Right lobe of liver (tissue), 6 donors: Measurements from ENCODE around the gene KRT32. TPM values are rescaled to one million over a fixed set of nuclear protein-coding genes. Genes with fewer than 3 reads are reported as not detected.

ENCODE experiments used
- ATAC-seq, 4 donors: fragments of 200-7000 bp; cut with Tn5 transposase; one replicate each; pipeline ENCODE4 v1.9.1; 2020; ENCODE audit warnings: mild to moderate bottlenecking in 4 of 4, moderate library complexity in 4 of 4
- DNase-seq, 3 donors: peaks; one replicate each; pipeline ENCODE4 v3.0.0-alpha.2; 2020
- H3K27ac ChIP-seq, 3 donors: fragments of 200-600 bp; one replicate each; pipeline ENCODE4 v1.8.0; 2022
- H3K27me3 ChIP-seq, 2 donors: fragments of 200-600 bp; one replicate each; pipeline ENCODE4 v1.8.0; 2022
- H3K36me3 ChIP-seq, 4 donors: fragments of 200-600 bp; sonication (generic) in 1 of 4; one replicate each; pipeline versions ENCODE4 v1.5.1 to v1.8.0; 2017 to 2022; ENCODE audit warnings: control low read depth in 1 of 4
- H3K4me1 ChIP-seq, 4 donors: fragments of 200-600 bp; sonication (generic) in 1 of 4; one replicate each; pipeline versions ENCODE4 v1.5.1 to v1.8.0; 2017 to 2022; ENCODE audit warnings: control low read depth in 1 of 4
- H3K4me3 ChIP-seq, 3 donors: fragments of 200-600 bp; one replicate each; pipeline ENCODE4 v1.8.0; 2022
- H3K9me3 ChIP-seq, 4 donors: fragments of 200-600 bp; sonication (generic) in 1 of 4; one replicate each; pipeline versions ENCODE4 v1.5.1 to v1.8.0; 2017 to 2022; ENCODE audit warnings: control low read depth in 1 of 4
- POLR2A ChIP-seq: fragments of 450-650 bp; IDR thresholded peaks from one replicate; pipeline ENCODE4 v1.6.1; 2017; ENCODE audit warnings: antibody characterized with exemption, mild to moderate bottlenecking
- WGBS: methylation state at CpG from one replicate; pipeline ENCODE4 v1.1.6; 2018; ENCODE audit warnings: low coverage, low lambda C conversion rate; ENCODE audit not compliant: insufficient coverage; ENCODE audit errors: missing lambda C conversion rate; 5-methylcytosine and 5-hydroxymethylcytosine counted together
- intact Hi-C, 2 donors: fragments of 100-400 bp; cut with DNase I; formaldehyde crosslinking; loops; one replicate each; pipeline versions ENCODE4 v1.11.2 to v1.14.1; 2022
- microRNA-seq, 2 donors: library from miRNA; unstranded; fragments of <30 nt; microRNA quantifications; one replicate each; pipeline ENCODE4, GENCODE V29; 2019 to 2020
- small RNA-seq, 2 experiments: library from RNA; depleted of rRNA; stranded (forward); fragments of <200 nt; gene quantifications; one replicate each; pipeline ENCODE3, GENCODE V24; 2016
- total RNA-seq, 6 experiments: library from RNA; depleted of rRNA in 2 of 6; stranded (reverse); fragments of >200 nt in 2 of 6; fragmentation: NEBNext Ultra II Directional in 3 of 6; extraction: Animal tissue kit (Norgen Biotek cat#: 25700) in 3 of 6; gene quantifications; one replicate each; pipeline versions ENCODE4 v1.1.0 to v1.2.4, GENCODE V29; 2016 to 2023
- TF ChIP-seq, protein P1 (sequence below), 4 donors: fragments of 200-600 bp in 3 of 4; fragments of 450-650 bp in 1 of 4; IDR thresholded peaks; one replicate each; pipeline versions ENCODE4 v1.5.1 to v1.8.0; 2016 to 2022; ENCODE audit warnings: antibody characterized with exemption in 4 of 4, mild to moderate bottlenecking in 2 of 4
- donor health status: DM: no; HTN: yes; CAD: no.
- donor health status: DM: no; HTN: no; CAD: no.
- donor health status: DM: no; HTN: no; CAD: no.
- donor health status: DM: no; HTN: yes; CAD: no.
- donor health status: DM: no; HTN: yes; CAD: no.

The KRT32 gene
- total RNA-seq, 6 experiments from 2014 or later: not detected

DNA sequence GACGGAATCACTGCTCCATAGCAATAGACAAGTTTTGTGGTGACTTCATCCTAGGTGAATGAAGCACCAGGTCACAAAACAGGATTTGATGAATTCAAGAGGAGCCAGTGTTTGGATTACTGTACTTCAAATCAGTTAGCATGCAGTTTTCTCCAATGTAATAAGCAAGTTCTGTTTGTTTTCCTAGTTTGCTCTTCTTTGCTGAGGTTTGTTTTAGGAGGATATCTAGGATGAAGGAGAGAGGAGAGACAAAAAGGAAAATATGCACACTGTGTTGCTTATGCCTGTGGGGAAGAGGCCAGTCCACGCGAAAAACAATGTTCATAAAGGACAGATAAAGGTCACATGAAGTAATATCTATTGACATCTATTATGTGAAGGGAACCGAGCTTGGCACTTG is 51.8 kb downstream of the KRT32 start:
- intact Hi-C loops: no loop called here
- Histone ChIP-seq H3K4me1 (peaks cover 0 to 23% (median 6%) of the 10 kb centered on the region in 4 donors), H3K4me3 (no peak overlapping the region), H3K36me3 (no peaks in the 10 kb centered on the region), H3K27me3 (no peaks in the 10 kb centered on the region), H3K9me3 (no peaks in the 10 kb centered on the region), H3K27ac (no peak overlapping the region)
- no peak for TF ChIP-seq POLR2A
- TF ChIP-seq, protein P1, sequence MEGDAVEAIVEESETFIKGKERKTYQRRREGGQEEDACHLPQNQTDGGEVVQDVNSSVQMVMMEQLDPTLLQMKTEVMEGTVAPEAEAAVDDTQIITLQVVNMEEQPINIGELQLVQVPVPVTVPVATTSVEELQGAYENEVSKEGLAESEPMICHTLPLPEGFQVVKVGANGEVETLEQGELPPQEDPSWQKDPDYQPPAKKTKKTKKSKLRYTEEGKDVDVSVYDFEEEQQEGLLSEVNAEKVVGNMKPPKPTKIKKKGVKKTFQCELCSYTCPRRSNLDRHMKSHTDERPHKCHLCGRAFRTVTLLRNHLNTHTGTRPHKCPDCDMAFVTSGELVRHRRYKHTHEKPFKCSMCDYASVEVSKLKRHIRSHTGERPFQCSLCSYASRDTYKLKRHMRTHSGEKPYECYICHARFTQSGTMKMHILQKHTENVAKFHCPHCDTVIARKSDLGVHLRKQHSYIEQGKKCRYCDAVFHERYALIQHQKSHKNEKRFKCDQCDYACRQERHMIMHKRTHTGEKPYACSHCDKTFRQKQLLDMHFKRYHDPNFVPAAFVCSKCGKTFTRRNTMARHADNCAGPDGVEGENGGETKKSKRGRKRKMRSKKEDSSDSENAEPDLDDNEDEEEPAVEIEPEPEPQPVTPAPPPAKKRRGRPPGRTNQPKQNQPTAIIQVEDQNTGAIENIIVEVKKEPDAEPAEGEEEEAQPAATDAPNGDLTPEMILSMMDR (IDR thresholded peaks at IDR 0.05): no peak
- WGBS: 48% methylated on average over 4 of the region's 4 CpGs
- ATAC-seq (peak in 1 of 4 donors; percentile 5), DNase-seq (no peak)

DNA sequence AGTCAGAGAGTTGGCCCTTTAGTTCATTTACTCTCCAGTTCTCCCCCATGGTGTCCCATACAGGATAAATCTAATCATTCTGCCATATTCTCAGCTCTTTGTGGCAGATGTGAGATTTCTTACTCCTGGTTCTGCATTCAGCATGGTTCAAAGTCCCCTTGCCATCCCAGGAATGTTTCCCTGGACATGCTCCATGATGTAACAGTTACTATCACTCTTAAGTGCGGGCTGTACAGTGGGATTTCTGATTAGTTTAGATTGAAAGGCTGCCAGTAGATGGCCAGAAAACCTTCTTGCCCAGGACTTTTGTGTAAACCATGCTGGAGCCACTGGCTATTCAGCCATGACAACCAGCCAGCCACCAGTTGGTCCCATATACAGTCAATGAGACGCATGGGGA is 53.2 kb downstream of the KRT32 start:
- Histone ChIP-seq H3K27ac (no peak overlapping the region), H3K27me3 (no peaks in the 10 kb centered on the region), H3K36me3 (no peaks in the 10 kb centered on the region), H3K9me3 (no peaks in the 10 kb centered on the region), H3K4me1 (peaks cover 0 to 23% (median 6%) of the 10 kb centered on the region in 4 donors), H3K4me3 (no peak overlapping the region)
- ATAC-seq (no peak), DNase-seq (no peak)
- 75% methylated on average over 2 of the region's 2 CpGs for WGBS
- no peak for TF ChIP-seq POLR2A
- TF ChIP-seq, protein P1 (IDR thresholded peaks at IDR 0.05): no peak
- intact Hi-C loops: no loop called here

DNA sequence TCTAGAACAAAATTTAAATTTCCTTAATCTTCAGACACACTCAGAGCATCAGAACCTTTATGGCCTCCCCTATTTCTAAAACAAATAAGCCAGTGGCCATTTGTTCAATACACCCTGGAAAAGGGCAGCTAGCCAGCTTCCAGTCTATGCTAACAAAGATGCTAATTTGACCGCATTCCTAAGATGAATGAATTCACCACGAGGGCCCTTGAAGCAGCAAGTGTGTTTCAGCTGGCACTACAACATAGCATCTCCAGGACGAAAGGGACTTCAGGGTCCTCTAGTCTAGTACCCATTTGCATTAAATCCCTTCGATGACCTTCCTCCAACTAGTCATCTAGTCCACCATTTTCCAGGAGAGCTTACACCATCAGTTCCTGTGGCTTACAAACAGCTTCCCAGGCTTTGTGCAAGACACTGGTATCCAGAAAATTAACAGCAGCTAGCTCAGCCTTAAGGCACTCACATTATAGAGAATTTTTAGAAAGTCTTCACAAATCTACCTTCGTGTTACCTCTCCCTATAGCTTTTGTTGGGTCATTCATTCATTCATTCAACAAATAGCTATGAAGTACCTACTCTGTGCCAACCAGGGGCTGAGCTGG is 53.7 kb downstream of the KRT32 start:
- no peak for DNase-seq
- no peak for TF ChIP-seq POLR2A
- TF ChIP-seq, protein P1 (IDR thresholded peaks at IDR 0.05): no peak
- no peaks in the 10 kb centered on the region for H3K36me3 ChIP-seq
- no peak overlapping the region for H3K27ac ChIP-seq
- no peak overlapping the region for H3K4me3 ChIP-seq
- H3K27me3 ChIP-seq: no peaks in the 10 kb centered on the region
- H3K4me1 ChIP-seq: peaks cover 0 to 23% (median 6%) of the 10 kb centered on the region in 4 donors
- H3K9me3 ChIP-seq: no peaks in the 10 kb centered on the region
- intact Hi-C loops: no loop called here
- 60% methylated on average over 5 of the region's 5 CpGs for WGBS
- no peak for ATAC-seq

DNA sequence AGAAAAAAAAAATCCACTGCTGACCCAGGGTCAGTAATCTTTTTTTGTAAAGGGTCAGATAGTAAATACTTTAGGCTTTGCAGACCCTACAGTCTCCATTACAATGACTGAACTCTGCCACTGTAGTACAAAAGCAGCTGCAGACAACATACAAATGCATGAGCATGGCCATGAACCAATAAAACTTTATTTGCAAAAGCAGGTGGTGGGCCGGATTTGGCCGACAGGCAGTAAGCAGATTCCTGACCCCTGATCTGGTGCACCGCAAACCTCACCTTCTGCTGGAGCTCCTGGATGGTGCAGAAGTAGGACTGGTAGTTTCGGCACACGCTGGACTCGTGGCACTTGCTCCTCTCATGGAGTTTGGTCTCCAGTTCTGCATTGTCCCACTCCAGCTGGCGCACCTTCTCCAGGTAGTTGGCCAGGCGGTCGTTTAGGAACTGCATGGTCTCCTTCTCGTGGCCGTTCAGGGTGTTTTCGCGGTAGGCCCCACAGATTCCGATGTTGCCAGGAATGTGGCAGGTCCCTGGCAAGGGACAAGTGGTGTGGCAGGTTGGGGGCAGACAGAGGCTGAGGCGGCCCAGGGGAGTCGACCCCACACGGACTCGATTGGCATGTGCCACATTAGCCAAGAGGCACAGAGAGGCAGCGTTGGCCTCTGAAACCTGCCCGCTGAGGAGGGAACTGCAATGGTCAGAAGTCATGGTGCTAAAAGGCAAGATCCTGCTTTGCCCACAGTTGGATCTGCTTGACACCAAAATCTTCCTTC is 55.9 kb downstream of the KRT32 start:
- no peak overlapping the region for H3K27ac ChIP-seq
- ATAC-seq (no peak), DNase-seq (no peak)
- no peaks in the 10 kb centered on the region for H3K36me3 ChIP-seq
- no peaks in the 10 kb centered on the region for H3K9me3 ChIP-seq
- intact Hi-C loops: no loop called here
- TF ChIP-seq POLR2A: no peak
- TF ChIP-seq, protein P1 (IDR thresholded peaks at IDR 0.05): no peak
- 97% methylated on average over 11 of the region's 20 CpGs for WGBS
- no peaks in the 10 kb centered on the region for H3K27me3 ChIP-seq
- H3K4me3 ChIP-seq: no peak overlapping the region
- H3K4me1 ChIP-seq: peaks cover 0 to 12% (median 1%) of the 10 kb centered on the region in 4 donors

Small RNA genes within 50 kb of the gene (microRNA-seq; reads per million reads assigned to microRNA genes)
- gene MIR6510: 0 reads per million in 2 donors

Small RNA genes within 50 kb of the gene (small RNA-seq; reads per million reads assigned to genes)
- 0 to 0.10 reads per million in 2 experiments for gene RNU2-32P

Other genes starting within 250 kb of the KRT32 start
- not detected for gene KRTAP9-2, start 240.7 kb downstream of the KRT32 start, total RNA-seq
- not detected for gene KRTAP9-3, start 234.9 kb downstream of the KRT32 start, total RNA-seq
- not detected for gene KRTAP9-8, start 229.4 kb downstream of the KRT32 start, total RNA-seq
- not detected for gene KRTAP9-4, start 217.7 kb downstream of the KRT32 start, total RNA-seq
- gene KRTAP9-9, start 212.0 kb downstream of the KRT32 start, total RNA-seq: not detected
- not detected for gene KRTAP9-6, start 202.0 kb downstream of the KRT32 start, total RNA-seq
- gene KRTAP9-7, start 191.7 kb downstream of the KRT32 start, total RNA-seq: not detected
- not detected for gene KRTAP29-1, start 164.5 kb downstream of the KRT32 start, total RNA-seq
- not detected for gene KRTAP16-1, start 158.1 kb downstream of the KRT32 start, total RNA-seq
- gene KRTAP17-1, start 151.7 kb downstream of the KRT32 start, total RNA-seq: not detected
- not detected for gene KRT33A, start 116.6 kb downstream of the KRT32 start, total RNA-seq
- gene KRT33B, start 97.6 kb downstream of the KRT32 start, total RNA-seq: not detected
- gene KRT34, start 85.1 kb downstream of the KRT32 start, total RNA-seq: not detected
- gene KRT31, start 69.8 kb downstream of the KRT32 start, total RNA-seq: not detected
- gene KRT37, start 42.8 kb downstream of the KRT32 start, total RNA-seq: not detected
- gene KRT38, start 26.4 kb downstream of the KRT32 start, total RNA-seq: not detected
- not detected for gene KRT35, start 13.8 kb upstream of the KRT32 start, total RNA-seq
- gene KRT36, start 22.5 kb upstream of the KRT32 start, total RNA-seq: not detected
- 1 to 10 TPM in 1 of 6 experiments, not detected in 5; 1.6 TPM for gene KRT13, start 38.2 kb upstream of the KRT32 start, total RNA-seq
- gene KRT15, start 51.5 kb upstream of the KRT32 start, total RNA-seq: not detected
- gene KRT19, start 60.9 kb upstream of the KRT32 start, total RNA-seq: 1 to 10 TPM in 5 of 6 experiments, under 1 TPM in 1; 0.87 to 4.3 (median 2.5) TPM
- not detected for gene KRT9, start 104.7 kb upstream of the KRT32 start, total RNA-seq
- under 1 TPM in 1 of 6 experiments, not detected in 5; 0.24 TPM for gene KRT14, start 119.5 kb upstream of the KRT32 start, total RNA-seq
- gene KRT16, start 145.4 kb upstream of the KRT32 start, total RNA-seq: not detected
- not detected for gene KRT17, start 157.2 kb upstream of the KRT32 start, total RNA-seq
- 100 to 1,000 TPM; 284 to 454 (median 404) TPM for gene EIF1, start 221.5 kb upstream of the KRT32 start, total RNA-seq
- gene GAST, start 244.9 kb upstream of the KRT32 start, total RNA-seq: not detected